ENCODE results near the gene DYSF.
A peak's percentile ranks its signal among the peaks of the same experiment; 100 is the strongest.

Gene DYSF

GRCh38 chr2:71510196-71510807 lies 56.9 kb downstream of the DYSF start:
- TF ChIP-seq RAD21 (IDR thresholded peaks at IDR 0.05; ENCODE audit: low read depth) (peak; percentile 93), CEBPB (IDR thresholded peaks at IDR 0.05) (no peak)

GRCh38 chr2:71510938-71511337 lies 57.6 kb downstream of the DYSF start:
- TF ChIP-seq TCF12 (IDR thresholded peaks at IDR 0.05; ENCODE audit: low read depth) (no peak), NFIC (IDR thresholded peaks at IDR 0.05) (no peak), ZBTB7A (IDR thresholded peaks at IDR 0.05; ENCODE audit: low read depth) (no peak), CEBPB (IDR thresholded peaks at IDR 0.05) (no peak), CREB1 (IDR thresholded peaks at IDR 0.05; ENCODE audit: low read depth) (no peak), REST (IDR thresholded peaks at IDR 0.05; ENCODE audit: low read depth) (no peak)

- no peak for TF ChIP-seq EP300 (IDR thresholded peaks at IDR 0.05; ENCODE audit: borderline replicate concordance)
- TF ChIP-seq TEAD4 (IDR thresholded peaks at IDR 0.05): no peak
- TF ChIP-seq YY1 (IDR thresholded peaks at IDR 0.05; ENCODE audit: low read depth): no peak
- no peak for TF ChIP-seq CEBPB (IDR thresholded peaks at IDR 0.05)
- no peak for TF ChIP-seq ZBTB7A (IDR thresholded peaks at IDR 0.05; ENCODE audit: low read depth)
- no peak for TF ChIP-seq FOXM1 (IDR thresholded peaks at IDR 0.05; ENCODE audit: borderline replicate concordance, low read depth)
- no peak for TF ChIP-seq NFIC (IDR thresholded peaks at IDR 0.05)
- no peak for TF ChIP-seq USF1 (IDR thresholded peaks at IDR 0.05)
- TF ChIP-seq EGR1 (IDR thresholded peaks at IDR 0.05): no peak
- no peak for TF ChIP-seq REST (IDR thresholded peaks at IDR 0.05; ENCODE audit: low read depth)
- TF ChIP-seq TAF1 (IDR thresholded peaks at IDR 0.05; ENCODE audit: low read depth): no peak
- no peak for TF ChIP-seq MAX (IDR thresholded peaks at IDR 0.05)
- TF ChIP-seq RAD21 (IDR thresholded peaks at IDR 0.05; ENCODE audit: low read depth): no peak
- no peak for TF ChIP-seq TCF12 (IDR thresholded peaks at IDR 0.05; ENCODE audit: low read depth)
- TF ChIP-seq CREB1 (IDR thresholded peaks at IDR 0.05; ENCODE audit: low read depth): no peak
Measured at GRCh38 chr2:71511776-71512175, 58.4 kb downstream of the DYSF start.

- no peak for TF ChIP-seq ZBTB7A (IDR thresholded peaks at IDR 0.05; ENCODE audit: low read depth)
- TF ChIP-seq EP300 (IDR thresholded peaks at IDR 0.05; ENCODE audit: borderline replicate concordance): no peak
- no peak for TF ChIP-seq TEAD4 (IDR thresholded peaks at IDR 0.05)
- TF ChIP-seq TCF12 (IDR thresholded peaks at IDR 0.05; ENCODE audit: low read depth): no peak
- no peak for TF ChIP-seq CREB1 (IDR thresholded peaks at IDR 0.05; ENCODE audit: low read depth)
- TF ChIP-seq EGR1 (IDR thresholded peaks at IDR 0.05): no peak
- TF ChIP-seq MAX (IDR thresholded peaks at IDR 0.05): no peak
- TF ChIP-seq TAF1 (IDR thresholded peaks at IDR 0.05; ENCODE audit: low read depth): no peak
- no peak for TF ChIP-seq REST (IDR thresholded peaks at IDR 0.05; ENCODE audit: low read depth)
- no peak for TF ChIP-seq RAD21 (IDR thresholded peaks at IDR 0.05; ENCODE audit: low read depth)
- no peak for TF ChIP-seq FOXM1 (IDR thresholded peaks at IDR 0.05; ENCODE audit: borderline replicate concordance, low read depth)
- TF ChIP-seq USF1 (IDR thresholded peaks at IDR 0.05): no peak
Measured at GRCh38 chr2:71512386-71512785, 59.0 kb downstream of the DYSF start.

GRCh38 chr2:71513096-71513495 lies 59.7 kb downstream of the DYSF start:
- no peak for TF ChIP-seq FOXM1 (IDR thresholded peaks at IDR 0.05; ENCODE audit: borderline replicate concordance, low read depth)
- TF ChIP-seq TEAD4 (IDR thresholded peaks at IDR 0.05): no peak
- TF ChIP-seq ZBTB7A (IDR thresholded peaks at IDR 0.05; ENCODE audit: low read depth): no peak
